ENCODE measurements around the gene SEPTIN2.
"Not testable (repeated sequence)": the region's sequence is repeated elsewhere in the genome, so short reads cannot be mapped to it uniquely, and the experiment has no call there.

SEPTIN2 gene

GRCh38 chr2:241286348-241287090, 29.2 kb upstream of the SEPTIN2 start:
- DNase-seq (ENCODE audit: low read depth, low spot score), result no peak

GRCh38 chr2:241288324-241288888, 27.3 kb upstream of the SEPTIN2 start:
- no peak for DNase-seq (ENCODE audit: low read depth, low spot score)

- DNase-seq (ENCODE audit: low read depth, low spot score), result no peak
These were observed 26.7 kb upstream of the SEPTIN2 start for GRCh38 chr2:241289053-241289452.

- no peak for DNase-seq (ENCODE audit: low read depth, low spot score)
These were observed 26.1 kb upstream of the SEPTIN2 start for GRCh38 chr2:241289597-241289996.

- no peak for DNase-seq (ENCODE audit: low read depth, low spot score)
These were observed 24.6 kb upstream of the SEPTIN2 start for GRCh38 chr2:241291153-241291552.

- no peak for DNase-seq (ENCODE audit: low read depth, low spot score)
These were observed 23.7 kb upstream of the SEPTIN2 start for GRCh38 chr2:241291977-241292376.

- DNase-seq (ENCODE audit: low read depth, low spot score), result not testable (repeated sequence)
These were observed 22.3 kb upstream of the SEPTIN2 start for GRCh38 chr2:241293378-241293797.

GRCh38 chr2:241295326-241296095, 20.2 kb upstream of the SEPTIN2 start:
- DNase-seq (ENCODE audit: low read depth, low spot score), result no peak

- DNase-seq (ENCODE audit: low read depth, low spot score), result no peak
These were observed 19.0 kb upstream of the SEPTIN2 start for GRCh38 chr2:241296767-241297166.

- no peak for DNase-seq (ENCODE audit: low read depth, low spot score)
These were observed 17.1 kb upstream of the SEPTIN2 start for GRCh38 chr2:241298673-241299072.

- no peak for DNase-seq (ENCODE audit: low read depth, low spot score)
These were observed 15.7 kb upstream of the SEPTIN2 start for GRCh38 chr2:241300000-241300399.

- DNase-seq (ENCODE audit: low read depth, low spot score), result no peak
These were observed 13.6 kb upstream of the SEPTIN2 start for GRCh38 chr2:241302083-241302482.

GRCh38 chr2:241302759-241303651, 12.7 kb upstream of the SEPTIN2 start:
- DNase-seq (ENCODE audit: low read depth, low spot score), result no peak

- DNase-seq (ENCODE audit: low read depth, low spot score), result no peak
These were observed 11.6 kb upstream of the SEPTIN2 start for GRCh38 chr2:241304039-241304670.

- DNase-seq (ENCODE audit: low read depth, low spot score), result no peak
These were observed 8.7 kb upstream of the SEPTIN2 start for GRCh38 chr2:241307055-241307454.

GRCh38 chr2:241308267-241308666, 7.5 kb upstream of the SEPTIN2 start:
- no peak for DNase-seq (ENCODE audit: low read depth, low spot score)

- DNase-seq (ENCODE audit: low read depth, low spot score), result no peak
These were observed 6.8 kb upstream of the SEPTIN2 start for GRCh38 chr2:241308832-241309500.

- DNase-seq (ENCODE audit: low read depth, low spot score), result peak; percentile 13
These were observed 6.0 kb upstream of the SEPTIN2 start for GRCh38 chr2:241309684-241310117.

- no peak for DNase-seq (ENCODE audit: low read depth, low spot score)
These were observed 4.7 kb upstream of the SEPTIN2 start for GRCh38 chr2:241310917-241311566.

- DNase-seq (ENCODE audit: low read depth, low spot score), result no peak
These were observed 3.6 kb upstream of the SEPTIN2 start for GRCh38 chr2:241312082-241312481.

Data from activated naive CD8-positive, alpha-beta T cell treated with anti-CD3 and anti-CD28 coated beads, Interleukin-2, amount 50 U/mL, for 16 hours (primary cell).